HG02588 (cell line): ENCODE data around the gene AICDA.

Experiments
- ATAC-seq: cut with Tn5 transposase; IDR thresholded peaks from one replicate; pipeline ENCODE4 v1.9.1; 2021; ENCODE audit warnings: mild to moderate bottlenecking, moderate library complexity; ENCODE audit not compliant: unreplicated experiment

AICDA gene

DNA sequence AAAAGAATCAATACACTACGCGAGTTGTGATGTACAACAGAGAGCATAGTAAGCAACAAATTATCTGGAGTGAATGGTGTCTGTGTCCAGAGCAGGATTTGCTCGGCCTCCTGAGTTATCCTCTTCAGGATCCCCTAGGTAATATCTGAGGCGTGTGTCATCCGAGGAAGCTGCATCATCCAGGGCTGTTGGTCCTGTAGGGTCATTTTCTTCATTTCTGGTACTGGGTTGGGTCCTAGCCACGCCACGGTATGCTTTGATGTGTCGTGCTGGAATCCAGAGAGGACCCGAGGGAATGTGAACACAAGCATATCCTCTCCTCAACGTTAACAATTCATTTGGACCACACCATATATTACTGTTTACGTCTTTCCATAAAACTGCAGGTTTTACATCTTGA is 53.0 kb downstream of the AICDA start:
- ATAC-seq, result no peak

DNA sequence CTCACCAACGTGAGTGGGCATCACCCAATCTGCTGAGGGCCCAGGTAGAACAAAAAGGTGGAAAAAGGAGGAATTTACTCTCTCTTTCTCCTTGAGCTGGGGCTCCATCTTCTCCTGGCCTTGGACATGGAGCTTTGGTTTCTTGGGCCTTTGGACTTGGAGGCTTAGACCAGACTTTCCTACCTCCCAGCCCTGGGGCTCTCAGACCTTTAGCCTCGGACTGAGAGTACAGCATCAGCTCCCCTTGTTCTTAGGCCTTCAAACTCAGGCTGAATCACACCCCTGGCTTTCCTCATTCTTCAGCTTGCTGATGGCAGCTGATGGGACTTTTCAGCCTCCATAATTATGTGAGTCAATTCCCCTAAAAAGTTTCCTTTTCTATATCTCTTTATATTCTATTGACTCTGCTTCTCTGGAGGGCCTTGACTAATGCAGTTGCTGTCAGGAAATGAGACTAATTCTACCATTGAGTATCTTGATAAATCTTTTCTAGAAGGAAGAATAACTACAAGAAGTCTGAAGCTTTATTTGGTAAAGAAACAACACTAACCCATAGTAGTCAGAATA is 56.0 kb downstream of the AICDA start:
- no peak for ATAC-seq

DNA sequence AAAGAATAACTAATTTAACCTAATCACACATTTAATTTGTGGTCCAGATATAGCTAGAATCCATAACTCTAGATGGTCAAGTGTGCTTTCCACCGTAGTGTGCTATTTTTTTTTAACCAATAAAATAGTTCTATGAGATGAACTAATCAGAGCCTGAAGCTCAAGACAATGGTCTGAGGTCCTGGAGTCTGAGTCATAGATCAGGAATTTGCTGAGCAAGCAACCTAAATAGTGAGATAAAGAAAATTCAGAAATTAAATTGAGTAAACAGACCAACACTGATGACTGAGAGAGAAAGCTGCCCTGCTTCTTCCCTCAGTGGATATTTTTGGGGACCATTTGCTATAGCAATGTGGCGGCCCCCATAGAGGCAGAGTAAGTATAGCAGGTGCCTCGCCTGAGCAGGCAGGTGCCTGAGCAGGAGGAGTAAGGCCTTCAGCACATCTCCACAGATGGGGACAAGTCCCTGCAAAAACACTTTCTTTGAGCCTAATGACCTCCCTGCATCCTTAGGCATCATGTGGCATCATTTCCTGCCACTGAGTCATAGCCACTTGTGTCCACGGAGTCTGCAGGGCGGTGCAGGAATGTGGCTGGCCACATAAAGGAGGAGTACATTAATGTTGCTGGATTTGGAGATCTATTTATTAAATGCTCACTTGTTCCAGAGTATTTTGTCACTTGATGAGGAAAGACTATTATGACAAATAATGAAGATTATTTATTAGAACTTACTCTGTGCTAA is 58.0 kb downstream of the AICDA start:
- ATAC-seq, result no peak

DNA sequence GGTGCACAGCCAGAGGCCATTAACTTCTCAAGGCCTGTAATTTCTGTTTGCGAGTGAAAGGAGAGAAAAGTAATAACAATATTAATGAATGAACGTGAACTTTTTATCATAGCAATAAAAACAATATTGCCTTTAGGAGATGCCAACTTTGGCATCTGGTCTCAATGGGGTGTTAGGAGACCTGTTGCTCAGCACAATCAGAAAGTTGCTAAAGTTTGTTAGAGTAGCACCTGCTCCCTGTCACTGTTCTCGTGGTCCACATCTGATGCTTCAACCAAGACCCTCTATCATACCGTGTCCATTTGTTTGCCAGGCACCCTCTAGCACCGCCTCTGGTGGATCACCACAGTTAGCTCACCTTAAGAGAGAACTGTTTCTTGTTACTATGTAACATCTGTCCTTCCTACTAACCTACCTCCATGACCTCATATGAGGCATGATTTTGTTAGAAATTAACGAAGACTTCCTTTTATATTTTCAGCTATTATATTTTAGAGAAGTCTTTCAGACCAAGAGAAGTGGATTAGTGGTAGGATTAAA is 59.5 kb downstream of the AICDA start:
- ATAC-seq, result no peak
